ENCODE results near the gene AASS. TPM values are rescaled to one million over a fixed set of nuclear protein-coding genes. Genes with fewer than 3 reads are reported as not detected.

Gene AASS
- total RNA-seq, 1 experiment from 2014 or later: 0.23 TPM

GRCh38 chr7:122123746-122124145, 20.3 kb downstream of the AASS start:
- no peak for DNase-seq (ENCODE audit: low spot score)

GRCh38 chr7:122118757-122119156, 25.3 kb downstream of the AASS start:
- DNase-seq (ENCODE audit: low spot score): no peak

- no peak for DNase-seq (ENCODE audit: low spot score)
Measured at GRCh38 chr7:122103064-122103463, 41.0 kb downstream of the AASS start.

GRCh38 chr7:122100021-122100420, 44.0 kb downstream of the AASS start:
- DNase-seq (ENCODE audit: low spot score): no peak

- DNase-seq (ENCODE audit: low spot score): no peak
Measured at GRCh38 chr7:122095642-122096041, 48.4 kb downstream of the AASS start.

- no peak for DNase-seq (ENCODE audit: low spot score)
Measured at GRCh38 chr7:122094549-122094948, 49.5 kb downstream of the AASS start.

- DNase-seq (ENCODE audit: low spot score): peak; percentile 86
Measured at GRCh38 chr7:122092964-122093797, 50.9 kb downstream of the AASS start.

- DNase-seq (ENCODE audit: low spot score): no peak
Measured at GRCh38 chr7:122082670-122083069, 61.4 kb downstream of the AASS start.

GRCh38 chr7:122082160-122082559, 61.9 kb downstream of the AASS start:
- no peak for DNase-seq (ENCODE audit: low spot score)

GRCh38 chr7:122073635-122074034, 70.4 kb downstream of the AASS start:
- DNase-seq (ENCODE audit: low spot score): no peak

GRCh38 chr7:122072924-122073599, 71.0 kb downstream of the AASS start:
- no peak for DNase-seq (ENCODE audit: low spot score)

- no peak for DNase-seq (ENCODE audit: low spot score)
Measured at GRCh38 chr7:122072272-122072671, 71.8 kb downstream of the AASS start.

- DNase-seq (ENCODE audit: low spot score): no peak
Measured at GRCh38 chr7:122070834-122071233, 73.2 kb downstream of the AASS start.

GRCh38 chr7:122070062-122070461, 74.0 kb downstream of the AASS start:
- DNase-seq (ENCODE audit: low spot score): no peak

GRCh38 chr7:122068999-122069398, 75.0 kb downstream of the AASS start:
- DNase-seq (ENCODE audit: low spot score): no peak

- DNase-seq (ENCODE audit: low spot score): no peak
Measured at GRCh38 chr7:122068046-122068445, 76.0 kb downstream of the AASS start.

GRCh38 chr7:122067077-122067476, 77.0 kb downstream of the AASS start:
- DNase-seq (ENCODE audit: low spot score): no peak

- DNase-seq (ENCODE audit: low spot score): no peak
Measured at GRCh38 chr7:122064971-122065370, 79.1 kb downstream of the AASS start.

GRCh38 chr7:122063146-122063545, 80.9 kb downstream of the AASS start:
- no peak for DNase-seq (ENCODE audit: low spot score)

- no peak for DNase-seq (ENCODE audit: low spot score)
Measured at GRCh38 chr7:122059542-122059941, 84.5 kb downstream of the AASS start.

- no peak for DNase-seq (ENCODE audit: low spot score)
Measured at GRCh38 chr7:122056977-122057376, 87.1 kb downstream of the AASS start.

GRCh38 chr7:122055073-122055472, 89.0 kb downstream of the AASS start:
- peak; percentile 15 for DNase-seq (ENCODE audit: low spot score)

GRCh38 chr7:122054393-122054792, 89.7 kb downstream of the AASS start:
- DNase-seq (ENCODE audit: low spot score): no peak
